K562 (cell line): ENCODE data around the gene SLC39A5. TPM values are rescaled to one million over a fixed set of nuclear protein-coding genes. Genes with fewer than 3 reads are reported as not detected.

Source experiments
- ATAC-seq: fragments of 200-7000 bp; cut with Tn5 transposase; 3 replicates; pipeline ENCODE4 v1.9.1; 2020; ENCODE audit warnings: moderate library complexity
- Bru-seq: library from RNA; stranded (reverse); fragments of 400-500 nt; gene quantifications from one replicate; lab custom pipeline; 2021; lab: Mats Ljungman, UMichigan
- BruChase-seq, 2 experiments: library from RNA; stranded (reverse); fragments of 400-500 nt; gene quantifications; one replicate each; lab custom pipeline; 2021; lab: Mats Ljungman, UMichigan
- BruUV-seq: library from RNA; stranded (reverse); fragments of 400-500 nt; replicated peaks from 2 replicates; lab custom pipeline; 2021; lab: Mats Ljungman, UMichigan
- CTCF ChIA-PET: fragments of 300-600 bp; formaldehyde crosslinking; extraction: SDS; loops from one replicate; lab custom pipeline; 2021; ENCODE audit warnings: low intra/inter-chr PET ratio; lab: Yijun Ruan, JAX
- POLR2A ChIA-PET: fragments of 300-600, 350-650 bp; sonication (Branson Sonifier 250); formaldehyde crosslinking; extraction: SDS; loops from one replicate; lab custom pipeline; 2021; ENCODE audit warnings: antibody characterized with exemption, inconsistent platforms; lab: Yijun Ruan, JAX
- DNase-seq, 4 experiments: peaks; one replicate each; pipeline versions ENCODE4 v3.0.0 to v3.0.0-alpha.2; 2011 to 2018; ENCODE audit warnings: low spot score in 3 of 4, mixed read lengths in 3 of 4; ENCODE audit errors: extremely low read depth in 1 of 4
- FAIRE-seq: peaks from 2 replicates; lab custom pipeline; 2011; peaks lifted over from hg19 to GRCh38; lab: Jason Lieb, UNC
- H2AFZ ChIP-seq: 2 replicates; pipeline ENCODE4 v1.6.0; 2011; ENCODE audit warnings: low read depth, low read length, control low read depth, inconsistent platforms
- H3K27ac ChIP-seq: fragments of 200-600 bp; 3 replicates; pipeline ENCODE4 v1.8.0; 2011; ENCODE audit warnings: low read depth, mild to moderate bottlenecking, control low read depth, inconsistent platforms, low read length, moderate library complexity, mixed read lengths; ENCODE audit errors: extremely low read depth
- H3K27me3 ChIP-seq, 2 experiments: fragments of 300-600 bp in 1 of 2; 2 replicates in 1 of 2; 3 replicates in 1 of 2; pipeline versions ENCODE4 v1.6.0 to v1.8.0; 2011; ENCODE audit warnings: inconsistent platforms in 2 of 2, low read length in 2 of 2, mild to moderate bottlenecking in 1 of 2, mixed read lengths in 1 of 2, moderate library complexity in 1 of 2; ENCODE audit not compliant: control insufficient read depth in 2 of 2, insufficient read depth in 2 of 2
- H3K36me3 ChIP-seq: fragments of 300-600 bp; 3 replicates; pipeline ENCODE4 v1.8.0; 2011; ENCODE audit warnings: mild to moderate bottlenecking, low read length, inconsistent platforms; ENCODE audit not compliant: control insufficient read depth, insufficient read depth
- H3K4me1 ChIP-seq, 2 experiments: fragments of 200-600 bp in 1 of 2; replicated peaks in 1 of 2; 2 replicates in 1 of 2; 3 replicates in 1 of 2; pipeline versions ENCODE4 v1.5.1 to v1.8.0; 2011; ENCODE audit warnings: inconsistent platforms in 2 of 2, low read length in 2 of 2, mild to moderate bottlenecking in 1 of 2, mixed read lengths in 1 of 2, moderate library complexity in 1 of 2; ENCODE audit not compliant: control insufficient read depth in 2 of 2, insufficient read depth in 2 of 2
- H3K4me2 ChIP-seq: 2 replicates; pipeline ENCODE4 v1.6.1; 2011; ENCODE audit warnings: low read length, control low read depth, inconsistent platforms, mixed read lengths; ENCODE audit not compliant: insufficient read depth
- H3K4me3 ChIP-seq: fragments of 200-600 bp; sonication (generic), shearing (Covaris generic); 2 replicates; pipeline ENCODE4 v1.5.1; 2016; ENCODE audit warnings: control low read depth, inconsistent platforms
- H3K79me2 ChIP-seq: fragments of 200-600 bp; 3 replicates; pipeline ENCODE4 v1.8.0; 2011; ENCODE audit warnings: low read length, inconsistent platforms; ENCODE audit not compliant: control insufficient read depth, insufficient read depth
- H3K9ac ChIP-seq, 2 experiments: 2 replicates each; pipeline versions ENCODE4 v1.6.0 to v1.6.1; 2011; ENCODE audit warnings: low read depth in 2 of 2, low read length in 2 of 2, control low read depth in 1 of 2, inconsistent platforms in 1 of 2, mild to moderate bottlenecking in 1 of 2, mixed read lengths in 1 of 2; ENCODE audit not compliant: insufficient read depth in 1 of 2
- H3K9me1 ChIP-seq: one replicate; pipeline ENCODE4 v1.6.0; 2011; ENCODE audit warnings: inconsistent platforms, mild to moderate bottlenecking, low read length, moderate library complexity; ENCODE audit not compliant: control insufficient read depth, insufficient read depth
- H3K9me3 ChIP-seq: replicated peaks from 2 replicates; pipeline ENCODE4 v1.5.1; 2011; ENCODE audit warnings: low read depth, low read length, inconsistent platforms; ENCODE audit not compliant: control insufficient read depth, insufficient read depth
- H4K20me1 ChIP-seq: replicated peaks from 2 replicates; pipeline ENCODE4 v1.6.1; 2011; ENCODE audit warnings: low read length, inconsistent platforms, mixed read lengths; ENCODE audit not compliant: control insufficient read depth, insufficient read depth
- BRCA1 ChIP-seq, 2 experiments: fragments of 450-650 bp in 1 of 2; sonication (generic) in 1 of 2; formaldehyde crosslinking in 1 of 2; IDR thresholded peaks; 2 replicates each; pipeline versions ENCODE4 v1.5.0 to v1.6.1; 2017 to 2020; ENCODE audit warnings: mild to moderate bottlenecking in 1 of 2, missing genetic modification reagents in 1 of 2
- CBX1 ChIP-seq: sonication (generic); IDR thresholded peaks from 2 replicates; pipeline ENCODE4 v1.6.1; 2016; ENCODE audit warnings: antibody characterized with exemption, low read depth, mild to moderate bottlenecking
- GABPB2 ChIP-seq: fragments of 250-450 bp; sonication (Bioruptor Pico); conservative IDR thresholded peaks from 2 replicates; pipeline ENCODE4 v1.5.1; 2021; ENCODE audit warnings: mild to moderate bottlenecking
- IRF1 ChIP-seq: sonication (generic); formaldehyde crosslinking; IDR thresholded peaks from 2 replicates; pipeline ENCODE4 v1.8.0; 2022; ENCODE audit warnings: missing genetic modification reagents, mild to moderate bottlenecking, borderline replicate concordance
- MEF2D ChIP-seq: conservative IDR thresholded peaks from 2 replicates; pipeline ENCODE4 v1.6.1; 2016; ENCODE audit warnings: low read depth, missing genetic modification characterization, missing compliant biosample characterization
- POLR3G ChIP-seq: IDR thresholded peaks from 2 replicates; pipeline ENCODE4 v1.6.1; 2011; ENCODE audit not compliant: insufficient read length, insufficient replicate concordance; ENCODE audit errors: extremely low read depth
- RREB1 ChIP-seq: fragments of 250-450 bp; sonication (Bioruptor Pico); IDR thresholded peaks from 2 replicates; pipeline ENCODE4 v1.4.0; 2020
- SPI1 ChIP-seq: IDR thresholded peaks from 2 replicates; pipeline ENCODE4 v1.6.1; 2011; ENCODE audit warnings: low read depth, low read length, control low read depth, borderline replicate concordance
- TBL1XR1 ChIP-seq, 2 experiments: IDR thresholded peaks; 2 replicates each; pipeline ENCODE4 v1.6.1; 2012; ENCODE audit warnings: improper control_type of control experiment in 2 of 2, low read length in 2 of 2, mild to moderate bottlenecking in 1 of 2
- ZNF77 ChIP-seq: fragments of 250-450 bp; sonication (Bioruptor Pico); IDR thresholded peaks from 2 replicates; pipeline ENCODE4 v1.5.0; 2020
- WGBS: fragments of 100-300 bp; shearing (Covaris generic); methylation state at CpG from one replicate; pipeline ENCODE4 v1.1.6; 2016; ENCODE audit warnings: low coverage, mixed read lengths; ENCODE audit not compliant: insufficient coverage; ENCODE audit errors: missing lambda C conversion rate; 5-methylcytosine and 5-hydroxymethylcytosine counted together
- in situ Hi-C: fragments of 300-500 bp; cut with MboI; formaldehyde crosslinking; loops from 4 replicates; pipeline ENCODE4 v1.15.0; 2018; ENCODE audit warnings: inconsistent platforms, mixed read lengths
- intact Hi-C: fragments of 100-400 bp; cut with micrococcal nuclease; formaldehyde crosslinking; loops from 2 replicates; pipeline ENCODE4 v1.14.2; 2022
- long read RNA-seq, 3 experiments: library from polyadenylated mRNA in 2 of 3; library from RNA in 1 of 3; unstranded in 2 of 3; stranded (forward) in 1 of 3; transcript quantifications; one replicate each; pipeline ENCODE4 v2.0.0, GENCODE V29; 2019 to 2022
- polyA minus RNA-seq, 3 experiments: library from RNA; depleted of rRNA, polyadenylated mRNA; stranded (reverse); fragments of >200 nt; gene quantifications; 2 replicates each; pipeline ENCODE4 v1.2.3, GENCODE V29; 2011
- polyA plus RNA-seq, 8 experiments: library from polyadenylated mRNA; depleted of rRNA in 4 of 8; stranded (reverse) in 5 of 8; unstranded in 3 of 8; fragments of >200 nt; fragmentation: Nextera tagmentation in 2 of 8; fragmentation: Illumina TruSeq in 1 of 8; extraction: Ambion mirVana in 2 of 8; extraction: Trizol in 1 of 8; gene quantifications; 2 replicates each; pipeline versions ENCODE4 v1.2.1 to v1.2.3, GENCODE V29; 2011 to 2014; ENCODE audit warnings: inconsistent platforms in 1 of 8, missing spikeins in 1 of 8
- total RNA-seq, 7 experiments: library from RNA; depleted of rRNA in 6 of 7; stranded (reverse); fragments of >200 nt in 6 of 7; fragmentation: Illumina TruSeq in 2 of 7; extraction: Trizol in 2 of 7; gene quantifications; 2 replicates each; pipeline versions ENCODE4 v1.2.1 to v1.2.3, GENCODE V29; 2011 to 2021; ENCODE audit warnings: low replicate concordance in 1 of 7

SLC39A5 gene
- 0.76 and 0.83 TPM in 2 replicates for total RNA-seq (2011; cell fraction: chromatin; rRNA removed; ENCODE audit: low replicate concordance)
- total RNA-seq (2011; cell fraction: nucleolus; rRNA removed), result 0.67 and 1.6 TPM in 2 replicates
- 1.5 and 2.7 TPM in 2 replicates for total RNA-seq (2011; cell fraction: nucleoplasm; rRNA removed)
- not detected in 2 replicates for total RNA-seq (2014; rRNA removed)
- not detected in 2 replicates for total RNA-seq (2014; rRNA removed; fragmentation: Illumina TruSeq; extraction: Trizol)
- not detected in 2 replicates for total RNA-seq (2015; rRNA removed; fragmentation: Illumina TruSeq; extraction: Trizol)
- total RNA-seq (2021), result 0.27 TPM in 1 of 2 replicates, not detected in the other
- 0.08 and 0.18 TPM in 2 replicates for polyA plus RNA-seq (2011; rRNA removed)
- 0.06 TPM in 1 of 2 replicates, not detected in the other for polyA plus RNA-seq (2011; cell fraction: cytosol; rRNA removed)
- polyA plus RNA-seq (2011; cell fraction: nucleus; rRNA removed), result 0.41 and 0.42 TPM in 2 replicates
- polyA plus RNA-seq (2012), result 0.13 and 0.40 TPM in 2 replicates
- 0.10 TPM in 1 of 2 replicates, not detected in the other for polyA plus RNA-seq (2014; fragmentation: Illumina TruSeq; extraction: Trizol)
- not detected for polyA plus RNA-seq (2014; fragmentation: Nextera tagmentation; extraction: Ambion mirVana)
- polyA plus RNA-seq (2014; rRNA removed), result not detected in 2 replicates
- not detected in 2 replicates for polyA minus RNA-seq (2011; rRNA and poly(A)+ RNA removed)
- not detected in 2 replicates for polyA minus RNA-seq (2011; cell fraction: cytosol; rRNA and poly(A)+ RNA removed)
- not detected in 2 replicates for polyA minus RNA-seq (2011; cell fraction: nucleus; rRNA and poly(A)+ RNA removed)
- Bru-seq, nascent RNA, result percentile 26 among the genes with signal in this experiment
- BruChase-seq, experiment 1, labeled RNA remaining after a 2-hour chase, result percentile 15 among the genes with signal in this experiment
- percentile 24 among the genes with signal in this experiment for BruChase-seq, experiment 2, labeled RNA remaining after a 6-hour chase
- long read RNA-seq, experiment 1, result 0 reads
- long read RNA-seq, experiment 2, result 0 reads
- long read RNA-seq, experiment 3, result 0 reads

GRCh38 chr12:56229916-56230431 lies at the start of gene SLC39A5:
Gene SLC39A5, plus strand, starts transcription at chr12:56230051. Its CDS starts 1,224 bp downstream, at chr12:56231275.
- Histone ChIP-seq H3K27ac (no peak within 1 kb of the TSS), H3K4me1 (peaks cover 12 to 16% of the 10 kb centered on the region in 2 experiments; a peak in 4 of 5 replicates), H3K9me3 (no peaks in the 10 kb centered on the region), H3K36me3 (peaks cover 9% of the 10 kb centered on the region; the same call in 2 of the 3 replicates), H3K9ac (peak within 1 kb of the TSS in 1 of 2 experiments; percentile 80; a peak in 2 of 4 replicates), H3K4me3 (no peak within 1 kb of the TSS), H3K79me2 (peaks cover 6% of the 10 kb centered on the region), H3K4me2 (no peak within 1 kb of the TSS), H4K20me1 (no peaks in the 10 kb centered on the region), H3K9me1 (no peaks in the 10 kb centered on the region), H2AFZ (no peak within 1 kb of the TSS), H3K27me3 (no peaks in the 10 kb centered on the region)
- 53% methylated on average over 3 of the region's 4 CpGs for WGBS
- in situ Hi-C loops, result no loop called here
- ATAC-seq, result no peak
- intact Hi-C loops, result loop anchor here (10.0 kb wide), 1 partner anchor 185 kb away; the partner anchor contains the start of gene RPS26
- no peak for DNase-seq
- no peak for FAIRE-seq
- no TSS peak for BruUV-seq
- CTCF ChIA-PET, result no interaction called here
- POLR2A ChIA-PET, result interaction anchor here (2.0 kb wide), 1 partner anchor 8 kb away, joined by 6 read pairs; the partner anchor contains the start of gene RNF41
- TF ChIP-seq IRF1, result no peak
- no peak for TF ChIP-seq GABPB2 (CRISPR knock-in tag)
- no peak for TF ChIP-seq RREB1
- no peak for TF ChIP-seq MEF2D (tag)
- no peak for TF ChIP-seq TBL1XR1 (IDR thresholded peaks at IDR 0.05; ENCODE audit: low read length in 2 of 2)
- peak; percentile 63; the same call in 1 of the 2 replicates for TF ChIP-seq SPI1
- TF ChIP-seq POLR3G, result no peak
- no peak for TF ChIP-seq CBX1
- TF ChIP-seq ZNF77 (CRISPR knock-in tag), result no peak
- TF ChIP-seq BRCA1 (IDR thresholded peaks at IDR 0.05), result no peak
- no peak for TF ChIP-seq BRCA1 (CRISPR knock-in tag; IDR thresholded peaks at IDR 0.05)
